Hematopoietic multipotent progenitor cell treated with erythropoietin and hydrocortisone succinate and interleukin-3 and kit ligand, for 17 days (in vitro differentiated cells): ENCODE measurements around the gene WHRN.

Experiments used
- DNase-seq: peaks from one replicate; pipeline ENCODE4 v3.0.0-alpha.2; 2015; ENCODE audit warnings: low spot score

Gene WHRN

GRCh38 chr9:114421147-114421546 is 84.1 kb downstream of the WHRN start:
- DNase-seq: no peak

- no peak for DNase-seq
These were observed 85.5 kb downstream of the WHRN start for GRCh38 chr9:114419796-114420195.

GRCh38 chr9:114418053-114418452 is 87.2 kb downstream of the WHRN start:
- DNase-seq: no peak

- DNase-seq: no peak
These were observed 87.8 kb downstream of the WHRN start for GRCh38 chr9:114417511-114417910.

- no peak for DNase-seq
These were observed 88.4 kb downstream of the WHRN start for GRCh38 chr9:114416906-114417305.

GRCh38 chr9:114416290-114416689 is 89.0 kb downstream of the WHRN start:
- DNase-seq: no peak

- no peak for DNase-seq
These were observed 90.9 kb downstream of the WHRN start for GRCh38 chr9:114414346-114414745.

GRCh38 chr9:114413861-114414301 is 91.4 kb downstream of the WHRN start:
- DNase-seq: no peak

GRCh38 chr9:114412048-114412683 is 93.1 kb downstream of the WHRN start:
- no peak for DNase-seq

GRCh38 chr9:114411452-114411851 is 93.8 kb downstream of the WHRN start:
- no peak for DNase-seq

- no peak for DNase-seq
These were observed 94.4 kb downstream of the WHRN start for GRCh38 chr9:114410910-114411309.

GRCh38 chr9:114409842-114410241 is 95.4 kb downstream of the WHRN start:
- no peak for DNase-seq

GRCh38 chr9:114409103-114409780 is 96.0 kb downstream of the WHRN start:
- DNase-seq: no peak

GRCh38 chr9:114408645-114409044 is 96.6 kb downstream of the WHRN start:
- no peak for DNase-seq

GRCh38 chr9:114407889-114408288 is 97.4 kb downstream of the WHRN start:
- DNase-seq: no peak

GRCh38 chr9:114406441-114406840 is 98.8 kb downstream of the WHRN start:
- no peak for DNase-seq

GRCh38 chr9:114405294-114406034 is 99.8 kb downstream of the WHRN start:
- DNase-seq: peak; percentile 56

- DNase-seq: no peak
These were observed 100.7 kb downstream of the WHRN start for GRCh38 chr9:114404531-114404930.

- DNase-seq: no peak
These were observed 102.0 kb downstream of the WHRN start for GRCh38 chr9:114403153-114403756.

GRCh38 chr9:114401344-114401743 is 103.9 kb downstream of the WHRN start:
- no peak for DNase-seq

- DNase-seq: no peak
These were observed 104.5 kb downstream of the WHRN start for GRCh38 chr9:114400772-114401171.

GRCh38 chr9:114400219-114400618 is 105.1 kb downstream of the WHRN start:
- DNase-seq: no peak

GRCh38 chr9:114399381-114399780 is 105.9 kb downstream of the WHRN start:
- no peak for DNase-seq
